Measurements from ENCODE around the gene TMEM218. TPM values are rescaled to one million over a fixed set of nuclear protein-coding genes. Genes with fewer than 3 reads are reported as not detected.

TMEM218 gene
- total and polyA plus RNA-seq, 2 donors (not counting 1 experiment from before 2014, with no cell fraction given) = 31.9 to 34.8 TPM

- no peak overlapping the region for H3K4me2 ChIP-seq (ENCODE audit: extremely low read depth, insufficient read depth, low read length)
- H3K27me3 ChIP-seq (ENCODE audit: control insufficient read depth, insufficient read depth, low read length) = no peaks in the 10 kb centered on the region
- no peak overlapping the region for H3K9ac ChIP-seq (ENCODE audit: insufficient read depth, low read length)
- no peaks in the 10 kb centered on the region for H3K79me2 ChIP-seq (ENCODE audit: control insufficient read depth, insufficient read depth, low read length)
- H3K36me3 ChIP-seq (ENCODE audit: control insufficient read depth, insufficient read depth, low read length) = no peaks in the 10 kb centered on the region
- TF ChIP-seq CTCF (conservative IDR thresholded peaks at IDR 0.05 in 1 of 2, IDR thresholded peaks at IDR 0.05 in 1 of 2; ENCODE audit: low read depth in 1 of 2, low read length in 2 of 2) (no peak), EZH2 (IDR thresholded peaks at IDR 0.05; ENCODE audit: low read length, missing control alignments) (no peak)
- no peaks in the 10 kb centered on the region for H3K9me3 ChIP-seq (ENCODE audit: control insufficient read depth, insufficient read depth, low read depth, low read length)
- no peaks in the 10 kb centered on the region for H4K20me1 ChIP-seq (ENCODE audit: control insufficient read depth, extremely low read depth, insufficient read depth, low read length)
- DNase-seq (ENCODE audit: low read depth in 2 of 2) = no peak
- H2AFZ ChIP-seq (ENCODE audit: low read length) = no peak overlapping the region
- H3K27ac ChIP-seq (ENCODE audit: insufficient read depth, low read length) = no peak overlapping the region
- H3K4me3 ChIP-seq (replicated peaks in 1 of 4; ENCODE audit: control extremely low read depth in 1 of 4, insufficient read depth in 1 of 4, low read depth in 3 of 4, low read length in 4 of 4) = no peak overlapping the region
- no peaks in the 10 kb centered on the region for H3K4me1 ChIP-seq (ENCODE audit: control insufficient read depth, extremely low read depth, insufficient read depth, low read length)
These were observed 11.3 kb downstream of the TMEM218 start for GRCh38 chr11:125100136-125100535.

- Histone ChIP-seq H3K27ac (ENCODE audit: insufficient read depth, low read length) (no peak overlapping the region), H3K9ac (ENCODE audit: insufficient read depth, low read length) (no peak overlapping the region), H2AFZ (ENCODE audit: low read length) (no peak overlapping the region), H3K27me3 (ENCODE audit: control insufficient read depth, insufficient read depth, low read length) (no peaks in the 10 kb centered on the region), H3K4me3 (replicated peaks in 1 of 4; ENCODE audit: control extremely low read depth in 1 of 4, insufficient read depth in 1 of 4, low read depth in 3 of 4, low read length in 4 of 4) (no peak overlapping the region), H3K36me3 (ENCODE audit: control insufficient read depth, insufficient read depth, low read length) (no peaks in the 10 kb centered on the region), H3K9me3 (ENCODE audit: control insufficient read depth, insufficient read depth, low read depth, low read length) (no peaks in the 10 kb centered on the region), H4K20me1 (ENCODE audit: control insufficient read depth, extremely low read depth, insufficient read depth, low read length) (no peaks in the 10 kb centered on the region), H3K79me2 (ENCODE audit: control insufficient read depth, insufficient read depth, low read length) (no peaks in the 10 kb centered on the region), H3K4me2 (ENCODE audit: extremely low read depth, insufficient read depth, low read length) (no peak overlapping the region), H3K4me1 (ENCODE audit: control insufficient read depth, extremely low read depth, insufficient read depth, low read length) (peaks cover 12% of the 10 kb centered on the region)
- no peak for DNase-seq (ENCODE audit: low read depth in 2 of 2)
- no peak for TF ChIP-seq CTCF (conservative IDR thresholded peaks at IDR 0.05 in 1 of 2, IDR thresholded peaks at IDR 0.05 in 1 of 2; ENCODE audit: low read depth in 1 of 2, low read length in 2 of 2)
- no peak for TF ChIP-seq EZH2 (IDR thresholded peaks at IDR 0.05; ENCODE audit: low read length, missing control alignments)
These were observed 16.7 kb downstream of the TMEM218 start for GRCh38 chr11:125094731-125095130.

GRCh38 chr11:125093502-125093901, 17.9 kb downstream of the TMEM218 start:
- Histone ChIP-seq H3K79me2 (ENCODE audit: control insufficient read depth, insufficient read depth, low read length) (no peaks in the 10 kb centered on the region), H3K9me3 (ENCODE audit: control insufficient read depth, insufficient read depth, low read depth, low read length) (no peaks in the 10 kb centered on the region), H3K27me3 (ENCODE audit: control insufficient read depth, insufficient read depth, low read length) (no peaks in the 10 kb centered on the region), H3K36me3 (ENCODE audit: control insufficient read depth, insufficient read depth, low read length) (no peaks in the 10 kb centered on the region), H3K9ac (ENCODE audit: insufficient read depth, low read length) (no peak overlapping the region), H3K4me2 (ENCODE audit: extremely low read depth, insufficient read depth, low read length) (no peak overlapping the region), H4K20me1 (ENCODE audit: control insufficient read depth, extremely low read depth, insufficient read depth, low read length) (no peaks in the 10 kb centered on the region), H3K27ac (ENCODE audit: insufficient read depth, low read length) (no peak overlapping the region), H3K4me3 (replicated peaks in 1 of 4; ENCODE audit: control extremely low read depth in 1 of 4, insufficient read depth in 1 of 4, low read depth in 3 of 4, low read length in 4 of 4) (no peak overlapping the region), H3K4me1 (ENCODE audit: control insufficient read depth, extremely low read depth, insufficient read depth, low read length) (peaks cover 12% of the 10 kb centered on the region), H2AFZ (ENCODE audit: low read length) (no peak overlapping the region)
- DNase-seq (ENCODE audit: low read depth in 2 of 2) = no peak
- TF ChIP-seq EZH2 (IDR thresholded peaks at IDR 0.05; ENCODE audit: low read length, missing control alignments) (no peak), CTCF (conservative IDR thresholded peaks at IDR 0.05 in 1 of 2, IDR thresholded peaks at IDR 0.05 in 1 of 2; ENCODE audit: low read depth in 1 of 2, low read length in 2 of 2) (no peak)
